SU-DHL-6 (cell line): ENCODE data around the gene FFAR2.

Source experiments
- H2AFZ ChIP-seq: fragments of 200-600 bp; sonication (generic); 2 replicates; pipeline ENCODE4 v1.6.1; 2014; ENCODE audit warnings: low read depth, mild to moderate bottlenecking, moderate library complexity, mixed read lengths, antibody characterized with exemption, low read length; ENCODE audit not compliant: severe bottlenecking
- H3F3A ChIP-seq: fragments of 200-600 bp; shearing (Covaris generic); 2 replicates; pipeline ENCODE4 v1.6.0; 2016; ENCODE audit warnings: antibody characterized with exemption, mild to moderate bottlenecking; ENCODE audit not compliant: insufficient read depth
- H3K27ac ChIP-seq: fragments of 200-600 bp; sonication (generic); 2 replicates; pipeline ENCODE4 v1.5.1; 2016; ENCODE audit warnings: low read depth, mild to moderate bottlenecking, low read length, moderate library complexity, mixed read lengths
- H3K27me3 ChIP-seq: fragments of 200-600 bp; sonication (generic), shearing (Covaris generic); 2 replicates; pipeline ENCODE4 v1.6.0; 2014; ENCODE audit warnings: mild to moderate bottlenecking, low read length
- H3K36me3 ChIP-seq: fragments of 200-600 bp; sonication (generic); 2 replicates; pipeline ENCODE4 v1.6.1; 2014; ENCODE audit warnings: mild to moderate bottlenecking, low read length, mixed read lengths
- H3K4me2 ChIP-seq: fragments of 300-600, 200-600 bp; shearing (Covaris generic), sonication (generic); 2 replicates; pipeline ENCODE4 v1.6.0; 2014; ENCODE audit warnings: low read length, low read depth, mild to moderate bottlenecking; ENCODE audit not compliant: poor library complexity, severe bottlenecking
- H3K4me3 ChIP-seq: fragments of 200-600 bp; sonication (generic); 2 replicates; pipeline ENCODE4 v1.5.1; 2014; ENCODE audit warnings: antibody characterized with exemption, low read length, mild to moderate bottlenecking, mixed read lengths; ENCODE audit not compliant: insufficient read depth, poor library complexity, severe bottlenecking
- H3K79me2 ChIP-seq: fragments of 200-600 bp; sonication (generic); 2 replicates; pipeline ENCODE4 v1.6.1; 2014; ENCODE audit warnings: mild to moderate bottlenecking, low read length, moderate library complexity; ENCODE audit not compliant: insufficient read depth
- H3K9ac ChIP-seq: fragments of 200-600 bp; sonication (generic); 2 replicates; pipeline ENCODE4 v1.7.0; 2014; ENCODE audit warnings: mild to moderate bottlenecking, low read length
- H3K9me2 ChIP-seq: fragments of 200-600 bp; sonication (generic); replicated peaks from 2 replicates; pipeline ENCODE4 v1.6.1; 2014; ENCODE audit warnings: low read length; ENCODE audit not compliant: insufficient read depth
- H3K9me3 ChIP-seq: fragments of 200-600 bp; sonication (generic); 2 replicates; pipeline ENCODE4 v1.6.1; 2014; ENCODE audit warnings: low read length, mixed read lengths; ENCODE audit not compliant: insufficient read depth
- H4K20me1 ChIP-seq: fragments of 200-600 bp; sonication (generic); 2 replicates; pipeline ENCODE4 v1.6.1; 2014; ENCODE audit warnings: low read depth, mild to moderate bottlenecking, antibody characterized with exemption, low read length, moderate library complexity, mixed read lengths
- EZH2phosphoT487 ChIP-seq: fragments of 200-600 bp; sonication (generic), shearing (Covaris generic); conservative IDR thresholded peaks from 2 replicates; pipeline ENCODE4 v1.6.1; 2018; ENCODE audit warnings: mild to moderate bottlenecking, antibody characterized with exemption, low read length, moderate library complexity, mixed read lengths
- TF ChIP-seq, protein P1 (sequence below): fragments of 200-600 bp; sonication (generic); IDR thresholded peaks from one replicate; pipeline ENCODE4 v1.5.1; 2017; ENCODE audit warnings: antibody characterized with exemption, mild to moderate bottlenecking, low read length, moderate library complexity; ENCODE audit not compliant: insufficient read depth, poor library complexity, severe bottlenecking

FFAR2 gene

GRCh38 chr19:35454663-35455062 lies 6.6 kb downstream of the FFAR2 start:
- Histone ChIP-seq H3K9me2 (no peaks in the 10 kb centered on the region), H4K20me1 (no peaks in the 10 kb centered on the region), H3K27me3 (no peaks in the 10 kb centered on the region), H3K27ac (no peak overlapping the region), H3K4me2 (no peak overlapping the region), H3K9me3 (no peaks in the 10 kb centered on the region), H3K4me3 (no peak overlapping the region), H3K79me2 (no peaks in the 10 kb centered on the region), H3F3A (no peaks in the 10 kb centered on the region), H3K36me3 (no peaks in the 10 kb centered on the region), H2AFZ (no peak overlapping the region), H3K9ac (no peak overlapping the region)
- TF ChIP-seq, protein P1, sequence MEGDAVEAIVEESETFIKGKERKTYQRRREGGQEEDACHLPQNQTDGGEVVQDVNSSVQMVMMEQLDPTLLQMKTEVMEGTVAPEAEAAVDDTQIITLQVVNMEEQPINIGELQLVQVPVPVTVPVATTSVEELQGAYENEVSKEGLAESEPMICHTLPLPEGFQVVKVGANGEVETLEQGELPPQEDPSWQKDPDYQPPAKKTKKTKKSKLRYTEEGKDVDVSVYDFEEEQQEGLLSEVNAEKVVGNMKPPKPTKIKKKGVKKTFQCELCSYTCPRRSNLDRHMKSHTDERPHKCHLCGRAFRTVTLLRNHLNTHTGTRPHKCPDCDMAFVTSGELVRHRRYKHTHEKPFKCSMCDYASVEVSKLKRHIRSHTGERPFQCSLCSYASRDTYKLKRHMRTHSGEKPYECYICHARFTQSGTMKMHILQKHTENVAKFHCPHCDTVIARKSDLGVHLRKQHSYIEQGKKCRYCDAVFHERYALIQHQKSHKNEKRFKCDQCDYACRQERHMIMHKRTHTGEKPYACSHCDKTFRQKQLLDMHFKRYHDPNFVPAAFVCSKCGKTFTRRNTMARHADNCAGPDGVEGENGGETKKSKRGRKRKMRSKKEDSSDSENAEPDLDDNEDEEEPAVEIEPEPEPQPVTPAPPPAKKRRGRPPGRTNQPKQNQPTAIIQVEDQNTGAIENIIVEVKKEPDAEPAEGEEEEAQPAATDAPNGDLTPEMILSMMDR, result no peak
- no peak for TF ChIP-seq EZH2phosphoT487

- no peak overlapping the region for H3K4me3 ChIP-seq
- no peaks in the 10 kb centered on the region for H3K36me3 ChIP-seq
- no peaks in the 10 kb centered on the region for H3K79me2 ChIP-seq
- H3K27me3 ChIP-seq, result no peaks in the 10 kb centered on the region
- no peak overlapping the region for H3K4me2 ChIP-seq
- no peaks in the 10 kb centered on the region for H4K20me1 ChIP-seq
- H3K9me3 ChIP-seq, result no peaks in the 10 kb centered on the region
- H3K27ac ChIP-seq, result no peak overlapping the region
- no peaks in the 10 kb centered on the region for H3F3A ChIP-seq
- H3K9me2 ChIP-seq, result no peaks in the 10 kb centered on the region
- no peak overlapping the region for H3K9ac ChIP-seq
- no peak for TF ChIP-seq EZH2phosphoT487
- TF ChIP-seq, protein P1, result no peak
- H2AFZ ChIP-seq, result no peak overlapping the region
Measured at GRCh38 chr19:35455616-35456201, 7.7 kb downstream of the FFAR2 start.

- H3K4me2 ChIP-seq, result no peak overlapping the region
- no peaks in the 10 kb centered on the region for H3K36me3 ChIP-seq
- no peaks in the 10 kb centered on the region for H3K27me3 ChIP-seq
- TF ChIP-seq, protein P1, result no peak
- TF ChIP-seq EZH2phosphoT487, result no peak
- no peaks in the 10 kb centered on the region for H4K20me1 ChIP-seq
- H3K4me3 ChIP-seq, result no peak overlapping the region
- H3K27ac ChIP-seq, result no peak overlapping the region
- no peaks in the 10 kb centered on the region for H3K9me2 ChIP-seq
- H3F3A ChIP-seq, result no peaks in the 10 kb centered on the region
- H3K9me3 ChIP-seq, result no peaks in the 10 kb centered on the region
- H3K9ac ChIP-seq, result no peak overlapping the region
- H2AFZ ChIP-seq, result no peak overlapping the region
- H3K79me2 ChIP-seq, result no peaks in the 10 kb centered on the region
Measured at GRCh38 chr19:35457173-35457572, 9.1 kb downstream of the FFAR2 start.
